GM12874 (cell line): ENCODE data around the gene SORBS2.

Experiments used
- CTCF ChIP-seq: IDR thresholded peaks from 2 replicates; pipeline ENCODE4 v1.5.1; 2011; ENCODE audit warnings: low read depth, mild to moderate bottlenecking, control low read depth, low read length, moderate library complexity; ENCODE audit not compliant: insufficient read depth

SORBS2 gene

GRCh38 chr4:185787926-185788679, 23.9 kb downstream of the SORBS2 start:
- TF ChIP-seq CTCF, result no peak

- TF ChIP-seq CTCF, result no peak
Measured at GRCh38 chr4:185786422-185786821, 25.6 kb downstream of the SORBS2 start.

GRCh38 chr4:185783574-185783973, 28.4 kb downstream of the SORBS2 start:
- no peak for TF ChIP-seq CTCF

GRCh38 chr4:185782523-185782922, 29.5 kb downstream of the SORBS2 start:
- no peak for TF ChIP-seq CTCF

- no peak for TF ChIP-seq CTCF
Measured at GRCh38 chr4:185781555-185782215, 30.3 kb downstream of the SORBS2 start.

GRCh38 chr4:185780472-185780871, 31.5 kb downstream of the SORBS2 start:
- TF ChIP-seq CTCF, result no peak

- TF ChIP-seq CTCF, result no peak
Measured at GRCh38 chr4:185779517-185779916, 32.5 kb downstream of the SORBS2 start.
